Colonic mucosa (tissue), 4 donors: Measurements from ENCODE around the gene MARK2. TPM values are rescaled to one million over a fixed set of nuclear protein-coding genes. Genes with fewer than 3 reads are reported as not detected.

ENCODE experiments used
- DNase-seq: peaks from one replicate; pipeline ENCODE4 v3.0.0-alpha.2; 2020
- H3K27ac ChIP-seq: fragments of 200-600 bp; one replicate; pipeline ENCODE4 v1.8.0; 2021
- H3K27me3 ChIP-seq: fragments of 200-600 bp; one replicate; pipeline ENCODE4 v1.8.0; 2021
- H3K36me3 ChIP-seq: fragments of 200-600 bp; one replicate; pipeline ENCODE4 v1.8.0; 2021
- H3K4me1 ChIP-seq: fragments of 200-600 bp; one replicate; pipeline ENCODE4 v1.8.0; 2021; ENCODE audit warnings: mild to moderate bottlenecking
- H3K4me3 ChIP-seq: fragments of 200-600 bp; one replicate; pipeline ENCODE4 v1.8.0; 2021
- H3K9ac ChIP-seq, 2 donors: one replicate each; pipeline ENCODE4 v1.7.0; 2013; ENCODE audit warnings: control low read depth in 2 of 2, low read depth in 2 of 2, low read length in 2 of 2
- H3K9me3 ChIP-seq: fragments of 200-600 bp; one replicate; pipeline ENCODE4 v1.8.0; 2021
- CTCF ChIP-seq: fragments of 200-600 bp; IDR thresholded peaks from one replicate; pipeline ENCODE4 v1.8.0; 2022; ENCODE audit warnings: antibody characterized with exemption, mild to moderate bottlenecking
- intact Hi-C: fragments of 100-400 bp; cut with DNase I; formaldehyde crosslinking; loops from one replicate; pipeline ENCODE4 v1.14.1; 2022
- total RNA-seq, 2 donors: library from RNA; stranded (reverse); fragmentation: NEBNext Ultra II Directional in 1 of 2; extraction: Animal tissue kit (Norgen Biotek cat#: 25700) in 1 of 2; gene quantifications; one replicate each; pipeline ENCODE4 v1.2.1, GENCODE V29; 2021
- donor health status: healthy.
- donor health status: DM: no; HTN: no; CAD: no.
- donor health status: DM: no; HTN: no; CAD: no.

The MARK2 gene
- total RNA-seq, 2 donors from 2014 or later: 86.8 to 96.8 TPM

GRCh38 chr11:63907063-63907462 lies 68.2 kb downstream of the MARK2 start:
- H3K27me3 ChIP-seq: no peaks in the 10 kb centered on the region
- no peak overlapping the region for H3K27ac ChIP-seq
- H3K36me3 ChIP-seq: peaks cover 40% of the 10 kb centered on the region
- no peaks in the 10 kb centered on the region for H3K4me1 ChIP-seq
- H3K4me3 ChIP-seq: no peak overlapping the region
- no peak for DNase-seq
- intact Hi-C loops: loop anchor here (5.0 kb wide), 1 partner anchor 70 kb away; the partner anchor contains the start of gene MARK2
- no peaks in the 10 kb centered on the region for H3K9me3 ChIP-seq
- no peak overlapping the region for H3K9ac ChIP-seq
- no peak for TF ChIP-seq CTCF

GRCh38 chr11:63907808-63908530 lies 69.1 kb downstream of the MARK2 start:
- Histone ChIP-seq H3K4me3 (no peak overlapping the region), H3K27ac (no peak overlapping the region), H3K36me3 (peaks cover 31% of the 10 kb centered on the region), H3K9me3 (no peaks in the 10 kb centered on the region), H3K9ac (no peak overlapping the region), H3K4me1 (no peaks in the 10 kb centered on the region), H3K27me3 (no peaks in the 10 kb centered on the region)
- intact Hi-C loops: loop anchor here (5.0 kb wide), 1 partner anchor 71 kb away; the partner anchor contains the start of gene MARK2
- TF ChIP-seq CTCF: no peak
- DNase-seq: no peak

GRCh38 chr11:63908631-63909401 lies 69.9 kb downstream of the MARK2 start:
- Histone ChIP-seq H3K4me1 (no peaks in the 10 kb centered on the region), H3K36me3 (peaks cover 24% of the 10 kb centered on the region), H3K9ac (no peak overlapping the region), H3K27me3 (no peaks in the 10 kb centered on the region), H3K4me3 (no peak overlapping the region), H3K27ac (no peak overlapping the region), H3K9me3 (no peaks in the 10 kb centered on the region)
- TF ChIP-seq CTCF: no peak
- no peak for DNase-seq
- intact Hi-C loops: loop anchor here (5.0 kb wide), 1 partner anchor 72 kb away; the partner anchor contains the start of gene MARK2

GRCh38 chr11:63909591-63910506 lies 70.9 kb downstream of the MARK2 start:
- DNase-seq: no peak
- no peak overlapping the region for H3K4me3 ChIP-seq
- H3K9ac ChIP-seq: no peak overlapping the region
- H3K27me3 ChIP-seq: no peaks in the 10 kb centered on the region
- no peak for TF ChIP-seq CTCF
- intact Hi-C loops: loop anchor here (5.0 kb wide), 1 partner anchor 73 kb away; the partner anchor contains the start of gene MARK2
- H3K4me1 ChIP-seq: no peaks in the 10 kb centered on the region
- H3K9me3 ChIP-seq: no peaks in the 10 kb centered on the region
- no peak overlapping the region for H3K27ac ChIP-seq
- peaks cover 16% of the 10 kb centered on the region for H3K36me3 ChIP-seq

GRCh38 chr11:63910675-63911074 lies 71.8 kb downstream of the MARK2 start:
- Histone ChIP-seq H3K4me3 (no peak overlapping the region), H3K4me1 (no peaks in the 10 kb centered on the region), H3K9ac (no peak overlapping the region), H3K36me3 (peaks cover 16% of the 10 kb centered on the region), H3K9me3 (no peaks in the 10 kb centered on the region), H3K27me3 (no peaks in the 10 kb centered on the region), H3K27ac (no peak overlapping the region)
- DNase-seq: no peak
- intact Hi-C loops: no loop called here
- TF ChIP-seq CTCF: no peak
